SK-N-SH treated with all-trans-retinoic acid at 6 μM for 48 hours (cell line): ENCODE measurements around the gene AUTS2.

ENCODE experiments used
- ATAC-seq: fragments of 200-7000 bp; cut with Tn5 transposase; 3 replicates; pipeline ENCODE4 v1.9.1; 2020; ENCODE audit warnings: mild to moderate bottlenecking, moderate library complexity
- ARNTL ChIP-seq: fragments of 450-650 bp; formaldehyde crosslinking; IDR thresholded peaks from 2 replicates; pipeline ENCODE4 v1.5.0; 2020; ENCODE audit warnings: low read depth, mild to moderate bottlenecking, moderate library complexity, borderline replicate concordance
- CSDC2 ChIP-seq: fragments of 250-450 bp; sonication (Bioruptor Pico); IDR thresholded peaks from 2 replicates; pipeline ENCODE4 v1.5.0; 2020; ENCODE audit warnings: mild to moderate bottlenecking, moderate library complexity
- CSRNP3 ChIP-seq: fragments of 250-450 bp; sonication (Bioruptor Pico); IDR thresholded peaks from 2 replicates; pipeline ENCODE4 v1.5.1; 2021; ENCODE audit warnings: mild to moderate bottlenecking, moderate library complexity
- GLIS3 ChIP-seq: fragments of 250-450 bp; sonication (Bioruptor Pico); IDR thresholded peaks from 2 replicates; pipeline ENCODE4 v1.5.0; 2020; ENCODE audit warnings: mild to moderate bottlenecking, moderate library complexity
- ISL1 ChIP-seq: fragments of 250-450 bp; sonication (Bioruptor Pico); IDR thresholded peaks from 2 replicates; pipeline ENCODE4 v2.1.2; 2022; ENCODE audit warnings: mild to moderate bottlenecking, moderate library complexity
- OSR1 ChIP-seq: fragments of 250-450 bp; sonication (Bioruptor Pico); IDR thresholded peaks from 2 replicates; pipeline ENCODE4 v1.8.0; 2022; ENCODE audit warnings: moderate library complexity, mild to moderate bottlenecking, inconsistent platforms
- PATZ1 ChIP-seq: fragments of 250-450 bp; sonication (Bioruptor Pico); IDR thresholded peaks from 2 replicates; pipeline ENCODE4 v1.8.0; 2020; ENCODE audit warnings: mild to moderate bottlenecking, moderate library complexity, borderline replicate concordance
- POU6F1 ChIP-seq: fragments of 250-450 bp; sonication (Bioruptor Pico); IDR thresholded peaks from 2 replicates; pipeline ENCODE4 v1.8.0; 2021; ENCODE audit warnings: low read depth, mild to moderate bottlenecking, moderate library complexity, borderline replicate concordance
- PPARA ChIP-seq: fragments of 250-450 bp; sonication (Bioruptor Pico); IDR thresholded peaks from 2 replicates; pipeline ENCODE4 v1.5.0; 2020; ENCODE audit warnings: mild to moderate bottlenecking, borderline replicate concordance
- RARB ChIP-seq: fragments of 250-450 bp; sonication (Bioruptor Pico); IDR thresholded peaks from 2 replicates; pipeline ENCODE4 v1.8.0; 2021; ENCODE audit warnings: mild to moderate bottlenecking, moderate library complexity
- SNAI2 ChIP-seq: fragments of 250-450 bp; sonication (Bioruptor Pico); IDR thresholded peaks from 2 replicates; pipeline ENCODE4 v1.5.0; 2020; ENCODE audit warnings: mild to moderate bottlenecking, moderate library complexity
- TCF4 ChIP-seq: fragments of 250-450 bp; sonication (Bioruptor Pico); IDR thresholded peaks from 2 replicates; pipeline ENCODE4 v1.8.0; 2021; ENCODE audit warnings: mild to moderate bottlenecking, moderate library complexity, borderline replicate concordance
- TOX ChIP-seq: fragments of 250-450 bp; sonication (Bioruptor Pico); IDR thresholded peaks from 2 replicates; pipeline ENCODE4 v1.8.0; 2021; ENCODE audit warnings: mild to moderate bottlenecking, moderate library complexity, borderline replicate concordance
- ZC3H10 ChIP-seq: fragments of 250-450 bp; sonication (Bioruptor Pico); IDR thresholded peaks from 2 replicates; pipeline ENCODE4 v1.5.1; 2021; ENCODE audit warnings: mild to moderate bottlenecking, moderate library complexity
- ZFP30 ChIP-seq: fragments of 450-650 bp; formaldehyde crosslinking; IDR thresholded peaks from 2 replicates; pipeline ENCODE4 v1.5.0; 2022; ENCODE audit warnings: mild to moderate bottlenecking, moderate library complexity
- ZNF565 ChIP-seq: fragments of 450-650 bp; formaldehyde crosslinking; conservative IDR thresholded peaks from 2 replicates; pipeline ENCODE4 v1.5.0; 2020; ENCODE audit warnings: low read depth, mild to moderate bottlenecking, moderate library complexity
- ZNF70 ChIP-seq: fragments of 450-650 bp; formaldehyde crosslinking; IDR thresholded peaks from 2 replicates; pipeline ENCODE4 v1.5.0; 2020; ENCODE audit warnings: mild to moderate bottlenecking, moderate library complexity
- ZNF8 ChIP-seq: fragments of 450-650 bp; formaldehyde crosslinking; IDR thresholded peaks from 2 replicates; pipeline ENCODE4 v1.5.0; 2020; ENCODE audit warnings: mild to moderate bottlenecking, moderate library complexity
- TF ChIP-seq, protein P1 (sequence below): fragments of 250-450 bp; sonication (Bioruptor Pico); IDR thresholded peaks from 2 replicates; pipeline ENCODE4 v1.5.1; 2020; ENCODE audit warnings: low read depth, mild to moderate bottlenecking, moderate library complexity
- TF ChIP-seq, protein P2 (sequence below): fragments of 250-450 bp; sonication (Bioruptor Pico); IDR thresholded peaks from 2 replicates; pipeline ENCODE4 v1.5.0; 2020; ENCODE audit warnings: mild to moderate bottlenecking, moderate library complexity

AUTS2 gene

DNA sequence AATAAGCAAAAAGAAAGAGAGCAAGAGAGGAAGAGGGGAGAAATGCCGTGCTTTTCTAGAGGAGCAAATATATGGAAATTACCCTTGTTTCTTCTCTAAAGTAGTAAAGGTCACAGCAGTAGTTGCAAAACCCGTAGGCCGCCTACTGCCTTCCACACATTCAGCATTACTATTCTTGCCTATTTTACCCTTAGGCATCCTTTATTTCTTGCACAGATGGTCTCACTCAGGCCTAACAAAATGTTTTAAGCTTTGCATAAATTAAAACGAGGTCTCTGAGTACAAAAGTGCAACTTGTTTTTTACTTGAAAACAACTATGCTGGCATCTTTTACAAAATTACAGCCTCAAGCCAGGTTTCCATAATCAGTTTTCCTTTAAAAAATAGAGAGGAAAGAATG lies 644.6 kb downstream of the AUTS2 start:
- TF ChIP-seq ARNTL (CRISPR knock-in tag): no peak
- TF ChIP-seq SNAI2 (CRISPR knock-in tag): no peak
- no peak for TF ChIP-seq PATZ1 (CRISPR knock-in tag)
- TF ChIP-seq TCF4 (CRISPR knock-in tag): no peak
- no peak for TF ChIP-seq ZNF565
- TF ChIP-seq CSRNP3 (CRISPR knock-in tag): no peak
- no peak for TF ChIP-seq POU6F1
- TF ChIP-seq, protein P1, sequence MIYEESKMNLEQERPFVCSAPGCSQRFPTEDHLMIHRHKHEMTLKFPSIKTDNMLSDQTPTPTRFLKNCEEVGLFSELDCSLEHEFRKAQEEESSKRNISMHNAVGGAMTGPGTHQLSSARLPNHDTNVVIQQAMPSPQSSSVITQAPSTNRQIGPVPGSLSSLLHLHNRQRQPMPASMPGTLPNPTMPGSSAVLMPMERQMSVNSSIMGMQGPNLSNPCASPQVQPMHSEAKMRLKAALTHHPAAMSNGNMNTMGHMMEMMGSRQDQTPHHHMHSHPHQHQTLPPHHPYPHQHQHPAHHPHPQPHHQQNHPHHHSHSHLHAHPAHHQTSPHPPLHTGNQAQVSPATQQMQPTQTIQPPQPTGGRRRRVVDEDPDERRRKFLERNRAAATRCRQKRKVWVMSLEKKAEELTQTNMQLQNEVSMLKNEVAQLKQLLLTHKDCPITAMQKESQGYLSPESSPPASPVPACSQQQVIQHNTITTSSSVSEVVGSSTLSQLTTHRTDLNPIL (CRISPR knock-in tag): no peak
- no peak for TF ChIP-seq RARB (CRISPR knock-in tag)
- TF ChIP-seq GLIS3: no peak
- no peak for TF ChIP-seq ZFP30 (CRISPR knock-in tag)
- TF ChIP-seq, protein P2, sequence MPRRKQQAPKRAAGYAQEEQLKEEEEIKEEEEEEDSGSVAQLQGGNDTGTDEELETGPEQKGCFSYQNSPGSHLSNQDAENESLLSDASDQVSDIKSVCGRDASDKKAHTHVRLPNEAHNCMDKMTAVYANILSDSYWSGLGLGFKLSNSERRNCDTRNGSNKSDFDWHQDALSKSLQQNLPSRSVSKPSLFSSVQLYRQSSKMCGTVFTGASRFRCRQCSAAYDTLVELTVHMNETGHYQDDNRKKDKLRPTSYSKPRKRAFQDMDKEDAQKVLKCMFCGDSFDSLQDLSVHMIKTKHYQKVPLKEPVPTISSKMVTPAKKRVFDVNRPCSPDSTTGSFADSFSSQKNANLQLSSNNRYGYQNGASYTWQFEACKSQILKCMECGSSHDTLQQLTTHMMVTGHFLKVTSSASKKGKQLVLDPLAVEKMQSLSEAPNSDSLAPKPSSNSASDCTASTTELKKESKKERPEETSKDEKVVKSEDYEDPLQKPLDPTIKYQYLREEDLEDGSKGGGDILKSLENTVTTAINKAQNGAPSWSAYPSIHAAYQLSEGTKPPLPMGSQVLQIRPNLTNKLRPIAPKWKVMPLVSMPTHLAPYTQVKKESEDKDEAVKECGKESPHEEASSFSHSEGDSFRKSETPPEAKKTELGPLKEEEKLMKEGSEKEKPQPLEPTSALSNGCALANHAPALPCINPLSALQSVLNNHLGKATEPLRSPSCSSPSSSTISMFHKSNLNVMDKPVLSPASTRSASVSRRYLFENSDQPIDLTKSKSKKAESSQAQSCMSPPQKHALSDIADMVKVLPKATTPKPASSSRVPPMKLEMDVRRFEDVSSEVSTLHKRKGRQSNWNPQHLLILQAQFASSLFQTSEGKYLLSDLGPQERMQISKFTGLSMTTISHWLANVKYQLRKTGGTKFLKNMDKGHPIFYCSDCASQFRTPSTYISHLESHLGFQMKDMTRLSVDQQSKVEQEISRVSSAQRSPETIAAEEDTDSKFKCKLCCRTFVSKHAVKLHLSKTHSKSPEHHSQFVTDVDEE (CRISPR knock-in tag): no peak
- TF ChIP-seq TOX (CRISPR knock-in tag): no peak
- no peak for TF ChIP-seq ZNF70
- no peak for TF ChIP-seq CSDC2 (CRISPR knock-in tag)
- no peak for TF ChIP-seq PPARA
- no peak for TF ChIP-seq ZC3H10 (CRISPR knock-in tag)
- no peak for TF ChIP-seq ISL1 (CRISPR knock-in tag)
- TF ChIP-seq OSR1 (CRISPR knock-in tag): no peak
- ATAC-seq: no peak

DNA sequence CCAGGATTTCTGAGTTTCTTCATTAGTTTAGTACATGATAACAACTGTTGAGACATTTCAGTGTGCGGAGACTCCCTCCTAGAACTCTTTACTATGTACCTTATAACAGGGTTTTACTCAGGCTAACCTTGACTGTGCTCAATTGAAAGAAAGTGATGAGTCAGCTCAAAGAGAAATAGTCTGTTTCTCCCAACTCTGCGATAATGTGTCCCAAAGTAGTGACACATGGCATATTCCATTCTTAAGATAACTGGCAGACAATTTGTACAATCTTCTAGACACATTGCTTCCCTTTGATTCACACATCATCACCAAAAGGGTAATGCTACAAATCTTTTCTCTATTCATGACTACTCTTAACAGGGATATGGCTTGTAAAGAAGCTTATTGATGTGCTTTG lies 645.2 kb downstream of the AUTS2 start:
- no peak for ATAC-seq
- TF ChIP-seq, protein P2 (CRISPR knock-in tag): no peak
- no peak for TF ChIP-seq ZFP30 (CRISPR knock-in tag)
- TF ChIP-seq ZNF8 (CRISPR knock-in tag): no peak
